Hepatic stellate cell (primary cell): Measurements from ENCODE around the gene ST6GALNAC5.
"Not testable (repeated sequence)": the region's sequence is repeated elsewhere in the genome, so short reads cannot be mapped to it uniquely, and the experiment has no call there.

Source experiments
- DNase-seq: peaks from one replicate; pipeline ENCODE4 v3.0.0; 2011; ENCODE audit warnings: low spot score

Gene ST6GALNAC5

GRCh38 chr1:76939050-76939816 lies 72.0 kb downstream of the ST6GALNAC5 start:
- DNase-seq: peak; percentile 14

- DNase-seq: no peak
Observed at GRCh38 chr1:76939817-76940216, 72.5 kb downstream of the ST6GALNAC5 start.

DNA sequence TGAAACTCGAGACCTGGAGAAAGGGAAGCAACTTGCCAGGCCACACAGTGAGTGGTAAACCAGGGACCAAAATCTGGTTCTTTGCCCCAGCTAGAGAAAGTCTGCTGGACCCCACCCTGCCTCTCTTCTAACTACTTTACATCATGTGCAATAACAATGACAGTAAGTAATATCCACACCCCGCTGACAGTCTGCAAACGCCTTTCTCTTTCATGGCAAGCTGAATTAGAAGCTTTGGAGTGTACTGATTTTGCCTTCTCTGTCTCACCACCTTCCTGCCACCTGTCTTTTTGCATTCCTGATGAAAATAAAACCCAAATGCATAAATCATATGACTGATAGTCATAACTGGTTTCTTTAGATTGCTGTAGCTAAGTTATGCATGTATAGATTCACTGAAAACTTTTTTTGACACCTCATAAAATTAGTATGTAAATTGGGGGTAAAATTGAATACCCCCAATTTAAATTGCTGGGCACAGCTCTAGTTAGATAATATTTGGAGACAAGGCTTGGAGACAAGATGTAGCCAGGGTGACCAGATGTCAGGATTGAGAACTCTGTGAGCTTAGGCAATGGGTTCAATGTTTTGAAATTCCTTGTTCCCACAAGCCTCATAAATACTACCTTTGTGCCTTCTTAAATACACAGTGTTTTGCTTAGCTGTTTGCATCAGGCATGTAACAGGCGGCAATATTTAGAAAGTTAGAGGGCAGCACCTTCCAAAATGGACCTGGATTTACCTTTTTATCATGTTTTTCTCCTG lies 73.5 kb downstream of the ST6GALNAC5 start:
- no peak for DNase-seq

DNA sequence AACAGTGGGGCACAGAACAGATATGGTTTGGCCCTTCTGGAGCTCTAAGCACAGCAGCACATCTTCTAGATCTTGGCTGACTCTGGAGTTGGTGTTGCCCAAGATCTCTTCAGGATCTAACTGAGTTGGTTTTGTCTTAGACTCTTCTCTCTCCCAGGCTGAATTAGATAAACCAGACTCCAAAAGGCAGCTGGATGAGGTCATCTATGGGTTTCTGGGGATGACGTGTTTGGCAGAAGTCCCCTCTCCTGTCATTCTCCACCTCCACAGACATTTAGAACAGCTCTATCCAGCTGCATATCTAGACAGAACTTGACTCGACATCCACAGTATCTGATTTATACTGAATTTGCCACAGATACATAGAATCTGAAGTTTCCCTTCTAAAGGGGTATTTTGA lies 75.3 kb downstream of the ST6GALNAC5 start:
- DNase-seq: peak; percentile 8

- DNase-seq: no peak
Observed at GRCh38 chr1:76944942-76945341, 77.7 kb downstream of the ST6GALNAC5 start.

DNA sequence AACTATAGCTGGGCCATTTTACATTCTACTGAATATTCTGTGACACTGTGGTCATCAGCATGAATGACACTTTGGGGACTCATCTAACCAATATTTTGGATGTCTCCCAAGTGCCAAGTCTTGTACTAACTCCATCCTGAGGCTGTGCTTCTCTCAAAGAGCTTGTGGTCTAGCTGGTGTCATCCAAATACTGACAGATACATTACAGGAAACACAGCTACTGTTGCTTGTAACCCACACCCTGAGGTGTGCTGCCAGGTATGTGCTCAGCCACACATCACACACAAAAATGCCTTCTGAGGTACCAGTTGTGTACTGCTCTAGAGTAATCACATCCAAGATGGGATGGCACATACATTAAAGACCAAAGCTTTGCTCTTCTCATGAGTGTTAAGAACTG lies 81.6 kb downstream of the ST6GALNAC5 start:
- no peak for DNase-seq

DNA sequence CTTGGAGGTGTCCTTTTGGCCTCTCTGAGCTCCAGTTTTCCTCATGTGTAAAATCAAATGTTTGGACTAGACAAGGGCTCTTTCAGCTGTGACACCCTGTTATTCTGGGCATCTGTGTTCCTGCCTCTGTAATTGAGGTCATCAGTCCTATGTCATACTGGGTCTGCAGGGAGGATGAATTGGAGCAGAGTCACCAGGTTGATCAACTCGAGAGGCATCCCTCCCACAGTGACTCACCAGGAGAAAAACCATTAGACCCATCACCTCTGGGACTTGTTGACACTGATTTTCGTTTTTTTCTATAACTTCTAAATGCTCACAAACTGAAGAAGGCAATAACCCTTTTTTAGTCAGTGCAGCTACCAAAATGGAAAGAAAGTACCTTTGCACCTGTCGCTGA lies 82.2 kb downstream of the ST6GALNAC5 start:
- no peak for DNase-seq

- DNase-seq: no peak
Observed at GRCh38 chr1:76950306-76950705, 83.0 kb downstream of the ST6GALNAC5 start.

GRCh38 chr1:76951153-76951552 lies 83.9 kb downstream of the ST6GALNAC5 start:
- no peak for DNase-seq

- DNase-seq: no peak
Observed at GRCh38 chr1:76955652-76956051, 88.4 kb downstream of the ST6GALNAC5 start.

GRCh38 chr1:76957961-76958360 lies 90.7 kb downstream of the ST6GALNAC5 start:
- no peak for DNase-seq

GRCh38 chr1:76958828-76959227 lies 91.5 kb downstream of the ST6GALNAC5 start:
- no peak for DNase-seq

GRCh38 chr1:76959556-76959955 lies 92.3 kb downstream of the ST6GALNAC5 start:
- DNase-seq: no peak

GRCh38 chr1:76961181-76961819 lies 94.0 kb downstream of the ST6GALNAC5 start:
- DNase-seq: no peak

GRCh38 chr1:76961820-76962207 lies 94.5 kb downstream of the ST6GALNAC5 start:
- DNase-seq: no peak

GRCh38 chr1:76981267-76981666 lies 114.0 kb downstream of the ST6GALNAC5 start:
- not testable (repeated sequence) for DNase-seq

GRCh38 chr1:76989976-76990375 lies 122.7 kb downstream of the ST6GALNAC5 start:
- no peak for DNase-seq

DNA sequence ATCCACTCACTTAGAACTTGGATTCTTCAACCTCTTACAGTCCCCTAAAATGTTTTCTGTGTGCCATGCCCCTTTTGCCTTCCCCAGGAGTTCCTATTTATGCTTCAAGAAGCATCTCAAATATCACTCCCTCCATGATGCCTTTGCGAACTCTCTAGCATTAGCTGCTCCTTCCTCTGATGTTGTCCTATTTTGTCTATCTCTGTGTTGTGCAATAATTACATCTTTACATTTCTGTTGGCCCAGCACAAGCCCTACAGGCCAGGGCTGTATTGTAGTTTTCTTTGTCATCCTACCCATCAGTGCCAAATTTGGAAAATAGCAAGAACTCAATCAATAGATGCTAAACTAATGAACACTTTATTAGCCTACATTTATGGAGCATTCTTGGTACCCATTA lies 125.8 kb downstream of the ST6GALNAC5 start:
- DNase-seq: no peak

- DNase-seq: peak; percentile 37
Observed at GRCh38 chr1:76998582-76999223, 131.4 kb downstream of the ST6GALNAC5 start.

GRCh38 chr1:77007675-77008074 lies 140.4 kb downstream of the ST6GALNAC5 start:
- no peak for DNase-seq

DNA sequence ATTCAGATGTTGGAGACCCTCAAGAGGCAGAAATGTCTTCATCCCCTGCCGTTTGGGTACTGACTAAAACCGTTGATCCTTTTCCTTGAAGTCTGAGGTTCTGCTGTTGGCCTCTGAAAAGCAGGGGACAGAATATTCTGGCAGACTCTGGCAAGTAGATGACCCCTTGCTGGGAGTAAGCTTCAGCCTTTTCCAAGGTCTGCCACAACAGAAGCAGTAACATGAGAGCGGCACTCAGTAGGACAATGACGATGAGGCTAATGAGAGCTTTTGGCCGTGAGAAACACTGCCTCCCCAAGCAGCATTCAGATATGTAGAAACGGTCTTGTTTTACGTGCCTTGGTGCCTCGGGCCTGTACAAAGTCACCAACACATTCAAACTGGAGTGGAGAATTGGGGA lies 143.7 kb downstream of the ST6GALNAC5 start:
- no peak for DNase-seq

- DNase-seq: no peak
Observed at GRCh38 chr1:77012066-77012465, 144.8 kb downstream of the ST6GALNAC5 start.
